Breast epithelium (tissue), 4 donors: Measurements from ENCODE around the gene RCSD1. TPM values are rescaled to one million over a fixed set of nuclear protein-coding genes. Genes with fewer than 3 reads are reported as not detected.

Experiments used
- DNase-seq, 2 donors: peaks; one replicate each; pipeline ENCODE4 v3.0.0-alpha.2; 2019; ENCODE audit warnings: low spot score in 2 of 2
- H3K27ac ChIP-seq, 2 donors: fragments of 200-600 bp; sonication (generic) in 1 of 2; one replicate each; pipeline ENCODE4 v1.5.1; 2016 to 2019; ENCODE audit warnings: mild to moderate bottlenecking in 1 of 2
- H3K27me3 ChIP-seq, 2 donors: fragments of 200-600 bp; sonication (generic) in 1 of 2; one replicate each; pipeline versions ENCODE4 v1.5.1 to v1.6.0; 2017 to 2019; ENCODE audit warnings: control low read depth in 1 of 2, mild to moderate bottlenecking in 1 of 2
- H3K36me3 ChIP-seq: fragments of 200-600 bp; one replicate; pipeline ENCODE4 v1.5.1; 2019
- H3K4me1 ChIP-seq, 2 donors: fragments of 200-600 bp; sonication (generic); one replicate each; pipeline ENCODE4 v1.5.1; 2016 to 2019; ENCODE audit warnings: control low read depth in 1 of 2
- H3K4me3 ChIP-seq, 3 donors: fragments of 200-600 bp; sonication (generic); 1 replicate in 2 of 3; 2 replicates in 1 of 3; pipeline ENCODE4 v1.5.1; 2016 to 2019; ENCODE audit warnings: mild to moderate bottlenecking in 3 of 3, moderate library complexity in 2 of 3
- H3K9me3 ChIP-seq, 2 donors: fragments of 200-600 bp; sonication (generic) in 1 of 2; one replicate each; pipeline ENCODE4 v1.5.1; 2016 to 2019; ENCODE audit warnings: control low read depth in 1 of 2
- CTCF ChIP-seq, 3 donors: fragments of 450-650 bp; IDR thresholded peaks; one replicate each; pipeline ENCODE4 v1.5.1; 2016 to 2017; ENCODE audit warnings: antibody characterized with exemption in 3 of 3, mild to moderate bottlenecking in 3 of 3, moderate library complexity in 3 of 3
- POLR2A ChIP-seq: fragments of 450-650 bp; IDR thresholded peaks from one replicate; pipeline ENCODE4 v1.6.1; 2016; ENCODE audit warnings: antibody characterized with exemption, mild to moderate bottlenecking, moderate library complexity
- POLR2AphosphoS5 ChIP-seq, 3 donors: sonication (generic); formaldehyde crosslinking; IDR thresholded peaks; one replicate each; pipeline ENCODE4 v1.6.1; 2017; ENCODE audit warnings: antibody characterized with exemption in 3 of 3
- intact Hi-C: fragments of 100-400 bp; cut with DNase I; formaldehyde crosslinking; loops from one replicate; pipeline ENCODE4 v1.15.1; 2023; ENCODE audit warnings: low total_unique reads
- total RNA-seq, 3 donors: library from RNA; depleted of rRNA; stranded (reverse); fragments of >200 nt; gene quantifications; one replicate each; pipeline ENCODE4 v1.1.0, GENCODE V29; 2016

The RCSD1 gene
- total RNA-seq, 3 donors from 2014 or later = 11.5 to 29.0 (median 12.0) TPM

- H3K27me3 ChIP-seq = no peaks in the 10 kb centered on the region
- H3K4me1 ChIP-seq = no peaks in the 10 kb centered on the region
- intact Hi-C loops = no loop called here
- no peak for TF ChIP-seq POLR2AphosphoS5 (IDR thresholded peaks at IDR 0.05)
- no peak for TF ChIP-seq POLR2A
- H3K36me3 ChIP-seq = no peaks in the 10 kb centered on the region
- H3K4me3 ChIP-seq = peak overlapping the region; percentile 56 to 93 (median 65)
- no peak for DNase-seq
- no peaks in the 10 kb centered on the region for H3K9me3 ChIP-seq
- peak overlapping the region; percentile 72 to 92 for H3K27ac ChIP-seq
Measured at GRCh38 chr1:167630568-167631385, 745 bp downstream of the RCSD1 start.

- Histone ChIP-seq H3K4me3 (peak overlapping the region; percentile 56 to 93 (median 65)), H3K4me1 (no peaks in the 10 kb centered on the region), H3K27me3 (no peaks in the 10 kb centered on the region), H3K9me3 (no peaks in the 10 kb centered on the region), H3K36me3 (no peaks in the 10 kb centered on the region), H3K27ac (peak overlapping the region; percentile 11 to 25)
- no peak for DNase-seq
- TF ChIP-seq CTCF (IDR thresholded peaks at IDR 0.05) (no peak), POLR2AphosphoS5 (IDR thresholded peaks at IDR 0.05) (no peak), POLR2A (no peak)
- intact Hi-C loops = no loop called here
Measured at GRCh38 chr1:167631386-167631935, 1.4 kb downstream of the RCSD1 start.

- TF ChIP-seq POLR2AphosphoS5 (IDR thresholded peaks at IDR 0.05) = no peak
- TF ChIP-seq CTCF (IDR thresholded peaks at IDR 0.05) = no peak
- TF ChIP-seq POLR2A = no peak
- intact Hi-C loops = no loop called here
- Histone ChIP-seq H3K27me3 (no peaks in the 10 kb centered on the region), H3K4me1 (no peaks in the 10 kb centered on the region), H3K9me3 (no peaks in the 10 kb centered on the region), H3K27ac (peak overlapping the region; percentile 11 to 25), H3K4me3 (peak overlapping the region in 2 of 3 donors; percentile 56 to 65), H3K36me3 (no peaks in the 10 kb centered on the region)
- no peak for DNase-seq
Measured at GRCh38 chr1:167631936-167632614, 2.0 kb downstream of the RCSD1 start.

- Histone ChIP-seq H3K4me1 (no peaks in the 10 kb centered on the region), H3K9me3 (no peaks in the 10 kb centered on the region), H3K36me3 (no peaks in the 10 kb centered on the region), H3K27me3 (no peaks in the 10 kb centered on the region), H3K4me3 (no peak overlapping the region), H3K27ac (no peak overlapping the region)
- TF ChIP-seq POLR2A (no peak), CTCF (IDR thresholded peaks at IDR 0.05) (no peak), POLR2AphosphoS5 (IDR thresholded peaks at IDR 0.05) (no peak)
- intact Hi-C loops = no loop called here
- DNase-seq = no peak
Measured at GRCh38 chr1:167633258-167633944, 3.4 kb downstream of the RCSD1 start.

GRCh38 chr1:167634435-167634834 lies 4.4 kb downstream of the RCSD1 start:
- intact Hi-C loops = no loop called here
- H3K36me3 ChIP-seq = no peaks in the 10 kb centered on the region
- H3K27me3 ChIP-seq = no peaks in the 10 kb centered on the region
- no peaks in the 10 kb centered on the region for H3K9me3 ChIP-seq
- no peak for DNase-seq
- H3K27ac ChIP-seq = no peak overlapping the region
- H3K4me1 ChIP-seq = no peaks in the 10 kb centered on the region
- TF ChIP-seq CTCF (IDR thresholded peaks at IDR 0.05) (no peak), POLR2A (no peak), POLR2AphosphoS5 (IDR thresholded peaks at IDR 0.05) (no peak)
- H3K4me3 ChIP-seq = no peak overlapping the region
